Measurements from ENCODE around the gene NUDT3.
"Not testable (repeated sequence)": the region's sequence is repeated elsewhere in the genome, so short reads cannot be mapped to it uniquely, and the experiment has no call there.

NUDT3 gene

GRCh38 chr6:34392497-34393190 is at the start of gene NUDT3:
Gene NUDT3 (minus strand): TSS chr6:34392669. CDS start chr6:34392362, 307 bp downstream.
- DNase-seq: peak; percentile 90

DNA sequence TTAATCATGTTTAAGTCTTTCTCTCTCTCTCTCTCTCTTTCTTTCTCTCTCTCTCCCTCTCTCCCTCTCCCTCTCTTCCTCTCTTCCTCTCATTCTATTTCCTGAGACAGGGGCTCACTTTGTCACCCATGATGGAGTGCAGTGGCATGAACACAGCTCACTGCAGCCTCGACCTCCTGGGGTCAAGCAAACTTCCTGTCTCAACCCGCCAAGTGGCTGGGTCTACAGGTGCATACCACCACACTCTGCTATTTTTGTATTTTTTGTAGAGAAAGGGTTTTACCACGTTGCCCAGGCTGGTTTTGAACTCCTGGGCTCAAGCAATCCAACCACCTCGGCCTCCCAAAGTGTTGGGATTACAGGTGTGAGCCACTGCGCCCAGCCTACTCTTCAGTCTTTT is 49.1 kb upstream of the NUDT3 start:
- DNase-seq: no peak

DNA sequence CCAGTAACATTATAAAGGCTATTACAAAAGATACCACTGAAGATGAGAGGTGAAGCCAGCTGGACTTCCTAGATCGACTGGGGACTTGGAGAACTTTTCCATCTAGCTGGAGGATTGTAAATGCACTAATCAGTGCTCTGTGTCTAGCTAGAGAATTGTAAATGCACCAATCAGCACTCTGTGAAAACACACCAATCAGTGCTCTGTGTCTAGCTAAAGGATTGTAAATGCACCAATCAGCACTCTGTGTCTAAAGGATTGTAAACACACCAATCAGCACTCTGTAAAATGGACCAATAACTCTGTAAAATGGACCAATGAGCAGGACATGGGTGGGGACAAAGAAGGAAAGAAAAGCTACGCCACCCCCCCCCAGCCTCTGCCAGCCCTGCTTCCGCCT is 47.0 kb upstream of the NUDT3 start:
- no peak for DNase-seq

- DNase-seq: no peak
Measured at GRCh38 chr6:34438705-34439104, 46.2 kb upstream of the NUDT3 start.

DNA sequence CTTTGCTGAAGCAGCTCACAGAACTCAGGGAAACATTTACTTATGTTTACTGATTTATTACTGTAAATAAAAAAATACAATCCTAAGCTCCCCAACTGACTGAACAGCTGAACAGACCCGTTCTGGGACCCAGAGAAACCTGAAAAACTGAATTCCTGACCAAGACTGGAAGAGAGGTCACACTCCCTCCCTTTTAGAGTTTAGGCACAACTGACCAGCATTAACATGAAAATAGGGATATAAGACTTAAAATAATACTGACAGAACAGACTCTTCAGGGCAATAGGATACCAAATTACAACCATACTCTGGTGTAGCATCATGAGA is 45.1 kb upstream of the NUDT3 start:
- DNase-seq: no peak

- no peak for DNase-seq
Measured at GRCh38 chr6:34436803-34437643, 44.6 kb upstream of the NUDT3 start.

DNA sequence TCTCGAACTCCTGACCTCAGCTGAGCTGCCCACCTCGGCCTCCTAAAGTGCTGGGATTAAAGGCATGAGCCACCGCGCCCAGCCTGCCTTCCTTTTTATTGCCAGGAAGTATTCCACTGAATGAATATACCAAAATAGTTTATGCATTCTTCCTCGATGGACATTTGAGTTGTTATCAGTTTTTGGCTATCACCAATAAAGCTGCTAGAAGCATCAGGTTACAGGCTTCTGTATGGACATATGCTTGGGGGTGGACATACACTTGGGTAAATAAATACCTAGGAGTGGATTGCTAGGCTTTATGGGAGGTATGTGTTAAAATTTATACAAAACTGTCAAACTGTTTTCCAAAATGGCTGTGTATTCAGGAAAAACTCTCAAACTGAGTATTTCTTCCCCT is 43.4 kb upstream of the NUDT3 start:
- DNase-seq: no peak

DNA sequence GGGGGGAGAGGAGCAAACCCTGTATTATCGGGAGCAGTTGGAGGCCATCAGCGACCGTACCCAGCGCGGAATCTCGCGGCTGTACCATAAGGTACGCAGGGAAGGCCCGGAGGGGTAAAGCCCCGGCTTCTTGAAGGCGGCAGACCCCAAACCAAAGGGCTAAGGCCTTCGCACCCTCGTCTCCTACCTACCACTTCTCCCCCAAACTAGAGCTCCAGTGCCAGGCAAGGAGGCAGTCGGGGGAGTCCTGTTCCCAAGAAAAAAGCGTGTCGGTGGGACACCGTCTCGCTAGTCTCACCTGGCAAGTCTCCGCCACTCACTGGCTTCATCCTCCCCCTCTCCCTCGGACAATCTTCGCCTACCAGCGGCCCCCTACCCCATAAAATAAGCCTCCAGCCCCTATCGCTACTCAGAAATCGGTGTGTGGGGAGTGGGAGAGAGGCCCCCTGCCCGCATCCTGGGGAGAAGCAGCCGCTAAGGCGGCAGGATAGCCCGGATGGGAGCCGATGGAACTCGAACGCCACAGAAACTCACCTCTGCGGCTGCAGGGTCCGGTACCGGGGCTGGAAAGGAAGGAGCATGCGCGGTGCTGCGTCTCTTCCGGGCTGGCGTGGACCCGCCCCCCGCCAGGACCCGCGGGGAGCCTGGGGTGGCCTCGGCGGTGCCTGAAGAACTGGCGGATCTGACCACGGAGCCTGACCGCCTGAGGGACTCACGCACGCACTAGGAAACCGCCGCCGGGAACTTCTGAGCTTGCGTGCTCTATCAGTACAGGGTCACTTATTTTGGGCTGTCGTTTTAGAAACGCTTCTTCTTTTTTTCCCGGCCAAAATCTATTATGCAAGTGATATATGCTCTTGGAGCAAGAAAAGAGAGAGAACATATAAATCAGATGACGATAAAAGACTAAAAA is 33.3 kb upstream of the NUDT3 start, which contains the start of gene RPS10:
TSS of gene RPS10 (minus strand) at position 572 of the 913 bp plus-strand sequence. CDS start 848 bp downstream, outside the sequence.
- peak; percentile 86 for DNase-seq

- no peak for DNase-seq
Measured at GRCh38 chr6:34425132-34425497, 32.6 kb upstream of the NUDT3 start.

DNA sequence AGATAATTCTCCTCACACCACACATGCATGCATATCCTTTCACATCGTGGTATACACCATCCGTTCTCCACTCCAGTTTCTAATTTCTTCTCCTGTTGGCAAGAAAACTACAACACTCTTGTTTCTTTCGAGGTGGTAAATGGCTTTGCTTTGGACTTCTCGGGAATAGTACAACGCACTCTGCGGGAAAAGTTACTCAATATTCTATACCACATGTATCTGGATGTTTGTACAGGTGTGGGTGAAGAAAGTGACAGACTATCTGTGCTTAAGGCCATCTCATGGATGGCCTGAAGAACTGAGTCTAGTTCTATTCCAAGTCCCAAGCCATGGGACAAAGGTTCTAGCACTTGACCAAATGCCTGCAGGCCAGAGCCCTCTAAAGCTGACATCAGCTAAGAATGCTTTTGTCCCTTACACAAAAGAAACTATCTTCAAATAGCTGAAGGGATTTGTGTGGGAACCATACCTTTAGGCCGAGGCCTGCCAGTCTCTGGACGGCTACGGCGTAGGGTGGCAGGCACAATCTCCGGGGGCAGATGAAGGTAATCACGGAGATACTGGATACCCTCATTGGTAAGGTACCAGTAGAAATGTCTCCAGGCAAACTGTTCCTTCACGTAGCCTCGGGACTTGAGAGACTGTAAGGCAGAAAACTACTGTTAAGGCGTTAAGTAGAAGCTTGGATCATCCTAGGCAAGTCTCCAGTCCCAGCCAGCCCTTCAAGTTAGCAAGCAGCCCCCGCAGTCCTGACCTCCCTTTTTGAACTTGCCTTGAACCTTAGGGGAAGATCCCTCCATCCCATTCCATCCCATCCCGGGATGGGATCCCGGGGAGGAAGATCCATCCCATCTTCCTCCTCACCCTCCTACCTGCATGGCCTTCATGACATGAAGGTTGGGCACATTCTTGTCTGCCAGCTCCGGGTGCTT is 32.0 kb upstream of the NUDT3 start:
- no peak for DNase-seq

- DNase-seq: peak; percentile 27
Measured at GRCh38 chr6:34423254-34423653, 30.8 kb upstream of the NUDT3 start.

GRCh38 chr6:34418367-34418766 is 25.9 kb upstream of the NUDT3 start:
- no peak for DNase-seq

- no peak for DNase-seq
Measured at GRCh38 chr6:34416877-34417371, 24.5 kb upstream of the NUDT3 start.

DNA sequence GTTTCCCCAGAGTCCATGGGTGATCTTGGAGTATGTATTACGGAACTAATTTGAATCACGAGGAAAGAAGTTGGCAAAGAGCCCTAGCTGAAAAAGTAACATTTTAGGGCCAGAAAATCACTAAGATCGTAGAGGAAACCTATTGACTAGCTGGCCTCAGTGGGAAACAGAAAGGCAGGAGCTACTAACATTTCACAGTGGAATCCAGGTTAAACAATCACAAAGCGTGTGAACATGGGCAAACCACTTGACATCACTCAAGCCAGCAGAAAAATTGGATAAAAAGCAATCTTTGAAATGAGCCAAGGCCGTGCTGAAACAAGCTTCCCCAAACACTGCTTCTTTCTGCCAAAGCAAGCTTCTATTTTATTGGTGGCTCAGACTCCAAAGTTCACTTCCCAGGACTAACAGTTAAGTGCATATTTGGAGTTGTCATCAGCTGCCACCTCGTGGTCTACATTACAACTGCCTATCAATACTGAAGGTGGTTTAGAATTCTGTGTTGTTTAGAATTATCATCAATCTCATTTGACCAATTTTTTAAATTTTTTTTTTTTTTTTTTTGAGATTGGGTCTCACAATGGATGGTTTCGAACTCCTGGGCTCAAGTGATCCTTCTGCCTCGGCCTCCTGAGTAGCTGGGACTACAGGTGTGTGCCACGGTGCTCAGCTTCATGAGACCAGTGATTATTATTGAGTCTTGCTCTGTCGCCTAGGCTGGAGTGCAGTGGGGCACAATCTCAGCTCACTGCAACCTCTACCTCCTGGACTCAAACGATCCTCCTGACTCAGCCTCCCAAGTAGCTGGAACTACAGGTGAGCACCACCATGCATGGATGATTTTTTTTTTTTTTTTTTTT is 22.8 kb upstream of the NUDT3 start:
- peak; percentile 77 for DNase-seq

- DNase-seq: peak; percentile 33
Measured at GRCh38 chr6:34412643-34413214, 20.3 kb upstream of the NUDT3 start.

GRCh38 chr6:34412016-34412415 is 19.5 kb upstream of the NUDT3 start:
- DNase-seq: no peak

- DNase-seq: not testable (repeated sequence)
Measured at GRCh38 chr6:34407915-34408314, 15.4 kb upstream of the NUDT3 start.

DNA sequence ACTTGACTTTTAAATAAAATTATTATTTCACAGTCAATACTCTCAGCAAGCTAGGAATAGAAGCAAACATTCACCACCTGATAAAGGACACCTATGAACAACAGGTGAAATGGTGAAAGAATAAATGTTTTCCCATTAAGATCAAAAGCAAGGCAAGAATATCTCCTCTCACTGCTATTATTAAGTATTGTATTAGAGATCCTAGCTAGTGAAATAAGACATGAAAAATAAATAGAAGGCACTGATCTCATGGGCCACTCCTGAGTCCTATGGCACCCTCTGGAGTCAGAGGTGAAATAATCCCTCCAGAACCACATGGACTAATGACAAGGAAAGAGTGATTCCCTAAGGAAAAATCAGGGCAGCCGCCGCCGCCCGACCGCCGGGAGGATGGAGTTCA is 4.0 kb upstream of the NUDT3 start:
- no peak for DNase-seq

DNA sequence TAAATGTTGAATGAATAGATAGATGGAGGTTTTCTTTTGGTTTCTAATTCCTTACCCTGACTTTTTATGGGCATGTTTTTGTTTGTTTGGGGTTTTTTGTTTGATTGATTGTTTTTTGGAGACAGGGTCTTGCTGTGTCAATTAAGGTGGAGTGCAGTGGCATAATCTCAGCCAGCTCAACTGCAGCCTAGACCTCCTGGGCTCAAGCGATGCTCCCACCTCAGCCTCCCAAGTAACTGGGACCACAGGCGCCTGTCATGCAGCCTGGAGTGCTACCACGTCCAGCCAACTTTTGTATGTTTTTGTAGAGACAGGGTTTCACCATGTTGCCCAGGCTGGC is 1.5 kb upstream of the NUDT3 start:
- no peak for DNase-seq

GRCh38 chr6:34393191-34393965 is 909 bp upstream of the NUDT3 start:
- no peak for DNase-seq

Data from HCEC 1CT (cell line).